SK-N-SH (cell line): Measurements from ENCODE around the gene SHROOM2.

Experiments
- EP300 ChIP-seq, 2 experiments: IDR thresholded peaks; 2 replicates each; pipeline versions ENCODE4 v1.4.0 to v1.6.1; 2012; ENCODE audit warnings: borderline replicate concordance in 1 of 2, low read depth in 1 of 2, low read length in 1 of 2
- GABPA ChIP-seq: IDR thresholded peaks from 2 replicates; pipeline ENCODE4 v1.4.0; 2012; ENCODE audit warnings: low read depth, mild to moderate bottlenecking
- NFIC ChIP-seq: IDR thresholded peaks from 2 replicates; pipeline ENCODE4 v1.4.0; 2012; ENCODE audit warnings: borderline replicate concordance
- POLR2AphosphoS5 ChIP-seq: IDR thresholded peaks from 2 replicates; pipeline ENCODE4 v1.6.1; 2012; ENCODE audit warnings: low read depth, low read length
- RFX5 ChIP-seq: IDR thresholded peaks from 2 replicates; pipeline ENCODE4 v1.6.1; 2012; ENCODE audit warnings: mild to moderate bottlenecking, improper control_type of control experiment, low read length
- TF ChIP-seq, protein P1 (sequence below): IDR thresholded peaks from 2 replicates; pipeline ENCODE4 v1.4.0; 2012; ENCODE audit warnings: low read depth
- TF ChIP-seq, protein P2 (sequence below): fragments of 200-600 bp; sonication (generic); IDR thresholded peaks from 2 replicates; pipeline ENCODE4 v1.6.1; 2017; ENCODE audit warnings: antibody characterized with exemption, mild to moderate bottlenecking, moderate library complexity

DNA sequence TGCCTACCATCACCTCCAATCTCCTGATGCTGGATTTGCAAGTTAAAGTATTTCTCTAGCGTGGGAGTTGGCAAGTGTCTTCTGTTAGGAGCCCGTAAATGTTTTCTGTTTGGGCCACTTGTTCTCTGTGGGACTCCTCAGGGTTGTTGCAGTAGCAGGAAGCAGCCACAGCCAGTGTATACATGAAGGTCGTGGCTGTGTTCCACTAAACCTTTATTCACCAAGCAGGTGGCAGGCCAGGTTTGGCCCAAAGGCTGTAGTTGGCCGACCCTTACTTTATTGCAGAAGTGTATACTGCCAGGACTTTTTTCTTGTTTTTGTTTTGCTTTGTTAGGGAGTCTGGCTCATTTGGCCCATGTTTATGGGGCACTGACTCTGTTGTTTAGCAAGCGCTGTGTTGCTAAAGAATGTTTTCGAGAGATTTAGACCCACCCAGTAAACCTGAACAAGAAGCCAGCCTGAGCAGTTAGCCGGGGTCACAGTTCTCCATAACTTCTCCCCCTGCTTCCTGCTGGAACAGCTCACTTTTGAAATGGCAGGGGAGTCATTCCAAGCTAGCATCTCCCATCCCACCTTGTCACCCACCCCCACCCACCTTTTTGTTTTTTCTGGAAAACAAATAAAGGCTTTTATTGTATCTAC, 58.8 kb downstream of the SHROOM2 start:
- TF ChIP-seq POLR2AphosphoS5 = no peak
- TF ChIP-seq NFIC = no peak
- TF ChIP-seq, protein P1, sequence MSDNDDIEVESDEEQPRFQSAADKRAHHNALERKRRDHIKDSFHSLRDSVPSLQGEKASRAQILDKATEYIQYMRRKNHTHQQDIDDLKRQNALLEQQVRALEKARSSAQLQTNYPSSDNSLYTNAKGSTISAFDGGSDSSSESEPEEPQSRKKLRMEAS = no peak
- TF ChIP-seq, protein P2, sequence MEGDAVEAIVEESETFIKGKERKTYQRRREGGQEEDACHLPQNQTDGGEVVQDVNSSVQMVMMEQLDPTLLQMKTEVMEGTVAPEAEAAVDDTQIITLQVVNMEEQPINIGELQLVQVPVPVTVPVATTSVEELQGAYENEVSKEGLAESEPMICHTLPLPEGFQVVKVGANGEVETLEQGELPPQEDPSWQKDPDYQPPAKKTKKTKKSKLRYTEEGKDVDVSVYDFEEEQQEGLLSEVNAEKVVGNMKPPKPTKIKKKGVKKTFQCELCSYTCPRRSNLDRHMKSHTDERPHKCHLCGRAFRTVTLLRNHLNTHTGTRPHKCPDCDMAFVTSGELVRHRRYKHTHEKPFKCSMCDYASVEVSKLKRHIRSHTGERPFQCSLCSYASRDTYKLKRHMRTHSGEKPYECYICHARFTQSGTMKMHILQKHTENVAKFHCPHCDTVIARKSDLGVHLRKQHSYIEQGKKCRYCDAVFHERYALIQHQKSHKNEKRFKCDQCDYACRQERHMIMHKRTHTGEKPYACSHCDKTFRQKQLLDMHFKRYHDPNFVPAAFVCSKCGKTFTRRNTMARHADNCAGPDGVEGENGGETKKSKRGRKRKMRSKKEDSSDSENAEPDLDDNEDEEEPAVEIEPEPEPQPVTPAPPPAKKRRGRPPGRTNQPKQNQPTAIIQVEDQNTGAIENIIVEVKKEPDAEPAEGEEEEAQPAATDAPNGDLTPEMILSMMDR = no peak
- TF ChIP-seq RFX5 = no peak
- TF ChIP-seq EP300 (IDR thresholded peaks at IDR 0.05; ENCODE audit: borderline replicate concordance in 1 of 2, low read depth in 1 of 2, low read length in 1 of 2) = no peak
- no peak for TF ChIP-seq GABPA
